ENCODE measurements around the gene CCDC157.

The CCDC157 gene

DNA sequence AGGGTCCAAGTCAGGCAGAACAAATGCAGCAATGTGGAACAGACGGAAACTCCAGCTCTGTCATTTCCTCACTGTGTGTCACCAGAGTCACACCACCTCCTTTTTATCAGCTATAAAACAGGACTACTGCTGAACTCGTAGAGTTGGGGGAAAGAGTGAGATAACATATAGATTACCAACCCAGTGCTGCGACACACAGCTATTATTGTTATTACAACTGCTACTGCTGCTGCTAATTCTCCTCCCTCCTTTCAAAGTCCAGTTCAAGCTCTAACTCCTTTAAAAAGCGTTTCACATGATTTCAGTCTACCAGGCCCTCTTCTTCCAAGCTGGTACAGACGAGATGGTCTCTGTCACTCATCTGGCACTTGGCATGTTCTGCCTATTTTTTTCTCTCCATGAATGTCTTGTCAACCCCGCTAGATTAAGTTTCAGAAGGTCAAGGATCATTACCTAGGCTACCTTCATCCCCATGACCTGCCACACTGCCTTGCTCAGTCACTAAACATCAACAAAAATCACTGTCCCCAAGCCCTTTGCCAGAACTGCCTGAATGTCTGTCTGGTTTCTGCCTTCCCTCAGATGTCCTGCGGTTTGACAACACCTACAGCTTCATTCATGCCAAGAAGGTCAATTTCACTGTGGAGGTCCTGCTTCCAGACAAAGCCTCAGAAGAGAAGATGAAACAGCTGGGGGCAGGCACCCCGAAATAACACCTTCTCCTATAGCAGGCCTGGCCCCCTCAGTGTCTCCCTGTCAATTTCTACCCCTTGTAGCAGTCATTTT, 65.1 kb downstream of the CCDC157 start:
- H3K4me3 ChIP-seq (ENCODE audit: low read length in 2 of 2): no peak overlapping the region
- no peaks in the 10 kb centered on the region for H3K9me3 ChIP-seq (ENCODE audit: control insufficient read depth in 2 of 2, low read length in 2 of 2)
- peaks cover 0 to 11% of the 10 kb centered on the region in 2 donors for H3K36me3 ChIP-seq (ENCODE audit: control insufficient read depth in 2 of 2, insufficient read depth in 2 of 2, low read length in 2 of 2)
- H3K9ac ChIP-seq (ENCODE audit: low read depth in 1 of 2, low read length in 2 of 2): peak overlapping the region; percentile 35 to 89
- peak overlapping the region; percentile 94 to 97 for H3K27ac ChIP-seq (ENCODE audit: low read depth in 2 of 2, low read length in 2 of 2)
- H3K4me1 ChIP-seq (ENCODE audit: control insufficient read depth in 2 of 2, insufficient read depth in 2 of 2, low read length in 2 of 2): peaks cover 43 to 48% of the 10 kb centered on the region in 2 donors
- no peaks in the 10 kb centered on the region for H3K27me3 ChIP-seq (ENCODE audit: control insufficient read depth in 2 of 2, insufficient read depth in 2 of 2, low read length in 2 of 2)

DNA sequence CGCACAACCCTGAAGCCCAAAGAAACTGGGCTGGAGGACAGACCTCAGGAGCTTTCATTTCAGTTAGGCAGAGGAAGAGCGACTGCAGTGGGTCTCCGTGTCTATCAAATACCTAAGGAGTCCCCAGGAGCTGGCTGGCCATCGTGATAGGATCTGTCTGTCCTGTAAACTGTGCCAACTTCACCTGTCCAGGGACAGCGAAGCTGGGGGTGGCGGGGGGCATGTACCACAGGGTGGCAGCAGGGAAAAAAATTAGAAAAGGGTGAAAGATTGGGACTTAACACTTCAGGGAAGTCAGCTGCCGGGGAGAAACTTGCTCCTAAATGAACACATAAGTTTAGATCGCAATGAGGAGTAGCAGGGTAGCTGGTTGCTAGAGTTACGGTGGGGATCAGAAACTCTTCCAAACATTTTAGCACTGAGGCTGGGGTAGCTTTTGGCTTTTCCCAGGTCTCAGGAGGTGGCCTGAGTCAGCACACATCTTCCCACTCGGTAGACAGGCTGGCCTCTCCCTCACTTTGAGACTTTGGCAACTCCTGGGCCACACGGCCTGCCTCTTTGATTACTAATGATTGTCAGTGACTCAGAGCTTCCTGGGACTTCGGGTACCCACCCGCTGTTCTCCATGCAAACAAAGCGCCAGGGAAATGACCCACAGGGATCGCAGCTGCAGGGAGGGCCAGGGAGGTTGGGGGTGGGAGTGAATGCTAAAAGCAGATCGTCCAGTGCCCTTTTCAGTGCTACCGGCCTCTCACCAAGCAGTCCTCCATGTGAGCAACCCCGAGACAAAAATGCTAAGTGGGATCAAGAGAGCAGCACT, 65.9 kb downstream of the CCDC157 start:
- Histone ChIP-seq H3K4me3 (ENCODE audit: low read length in 2 of 2) (peak overlapping the region; percentile 66 to 92), H3K36me3 (ENCODE audit: control insufficient read depth in 2 of 2, insufficient read depth in 2 of 2, low read length in 2 of 2) (peaks cover 0 to 7% of the 10 kb centered on the region in 2 donors), H3K27ac (ENCODE audit: low read depth in 2 of 2, low read length in 2 of 2) (peak overlapping the region; percentile 94 to 97), H3K9me3 (ENCODE audit: control insufficient read depth in 2 of 2, low read length in 2 of 2) (no peaks in the 10 kb centered on the region), H3K4me1 (ENCODE audit: control insufficient read depth in 2 of 2, insufficient read depth in 2 of 2, low read length in 2 of 2) (peaks cover 43 to 44% of the 10 kb centered on the region in 2 donors), H3K27me3 (ENCODE audit: control insufficient read depth in 2 of 2, insufficient read depth in 2 of 2, low read length in 2 of 2) (no peaks in the 10 kb centered on the region), H3K9ac (ENCODE audit: low read depth in 1 of 2, low read length in 2 of 2) (peak overlapping the region; percentile 89 to 91)

DNA sequence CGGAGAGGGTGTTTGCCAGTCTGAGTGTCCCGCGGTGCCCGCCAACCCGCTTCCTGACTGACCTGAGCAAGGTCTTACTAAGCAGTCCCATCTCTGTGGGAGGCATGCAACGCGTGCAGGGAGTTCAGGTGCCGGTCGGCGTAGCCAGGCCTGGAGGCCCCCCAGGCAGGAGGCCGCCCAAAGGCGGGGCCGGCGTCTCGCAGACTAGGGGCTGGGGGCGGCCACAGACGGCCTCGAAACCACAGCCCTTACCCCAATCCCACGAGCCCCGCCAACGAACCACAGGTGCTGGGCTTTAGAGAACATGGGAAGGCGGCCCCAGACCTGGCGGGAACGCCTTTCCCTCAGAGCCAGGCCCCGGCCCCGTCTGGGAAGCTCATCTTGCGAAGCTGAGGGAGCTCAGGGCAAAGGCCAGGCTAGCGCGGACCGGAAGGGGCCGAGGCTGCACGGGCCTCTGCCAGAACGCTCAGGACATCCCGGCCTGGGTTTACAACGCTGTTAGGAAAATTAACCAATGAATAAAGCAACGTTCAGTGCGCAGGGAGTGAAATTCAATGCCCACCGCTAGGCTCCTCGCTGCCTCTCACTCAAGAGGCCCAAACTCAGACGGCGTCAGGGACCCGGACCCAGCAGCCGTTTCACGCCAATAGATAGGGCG, 66.6 kb downstream of the CCDC157 start:
- peaks cover 0 to 11% of the 10 kb centered on the region in 2 donors for H3K36me3 ChIP-seq (ENCODE audit: control insufficient read depth in 2 of 2, insufficient read depth in 2 of 2, low read length in 2 of 2)

DNA sequence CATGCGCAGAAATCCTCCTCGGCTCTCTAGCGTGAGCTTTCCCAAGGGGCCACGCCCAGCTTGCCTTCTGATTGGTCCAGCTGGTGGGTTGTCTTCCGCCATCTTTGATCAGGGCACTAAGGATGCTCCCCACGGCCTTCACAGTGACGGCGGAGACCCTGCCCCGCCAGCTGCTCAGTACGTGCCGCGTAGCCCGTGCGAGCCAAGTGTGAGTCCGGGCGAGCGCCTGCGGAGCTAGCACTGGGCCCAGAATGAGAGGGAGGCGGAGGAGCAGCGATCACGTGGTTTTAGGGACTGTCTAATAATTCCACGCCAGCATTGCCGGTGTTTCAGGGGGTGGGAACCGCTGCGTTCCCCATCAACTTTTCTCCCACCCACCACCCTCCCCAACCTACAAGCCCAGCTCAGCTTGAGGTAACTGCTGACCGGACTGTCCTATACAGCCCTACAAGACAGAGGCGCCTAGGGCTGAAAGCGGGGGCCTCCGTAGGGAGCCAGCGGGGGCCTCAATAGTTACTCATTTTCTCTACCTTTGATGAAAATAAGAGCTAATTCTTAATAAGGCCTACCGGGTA, 67.2 kb downstream of the CCDC157 start:
- H3K4me1 ChIP-seq (ENCODE audit: control insufficient read depth in 2 of 2, insufficient read depth in 2 of 2, low read length in 2 of 2): peaks cover 43 to 44% of the 10 kb centered on the region in 2 donors
- H3K9me3 ChIP-seq (ENCODE audit: control insufficient read depth in 2 of 2, low read length in 2 of 2): no peaks in the 10 kb centered on the region
- H3K9ac ChIP-seq (ENCODE audit: low read depth in 1 of 2, low read length in 2 of 2): peak overlapping the region; percentile 89 to 91
- peak overlapping the region; percentile 94 to 97 for H3K27ac ChIP-seq (ENCODE audit: low read depth in 2 of 2, low read length in 2 of 2)
- peak overlapping the region; percentile 66 to 92 for H3K4me3 ChIP-seq (ENCODE audit: low read length in 2 of 2)
- no peaks in the 10 kb centered on the region for H3K27me3 ChIP-seq (ENCODE audit: control insufficient read depth in 2 of 2, insufficient read depth in 2 of 2, low read length in 2 of 2)
- peaks cover 0 to 8% of the 10 kb centered on the region in 2 donors for H3K36me3 ChIP-seq (ENCODE audit: control insufficient read depth in 2 of 2, insufficient read depth in 2 of 2, low read length in 2 of 2)

More for the DNA sequence above, 66.6 kb downstream of the CCDC157 start:
- peak overlapping the region; percentile 94 to 97 for H3K27ac ChIP-seq (ENCODE audit: low read depth in 2 of 2, low read length in 2 of 2)
- H3K27me3 ChIP-seq (ENCODE audit: control insufficient read depth in 2 of 2, insufficient read depth in 2 of 2, low read length in 2 of 2): no peaks in the 10 kb centered on the region
- peaks cover 43 to 44% of the 10 kb centered on the region in 2 donors for H3K4me1 ChIP-seq (ENCODE audit: control insufficient read depth in 2 of 2, insufficient read depth in 2 of 2, low read length in 2 of 2)
- H3K9me3 ChIP-seq (ENCODE audit: control insufficient read depth in 2 of 2, low read length in 2 of 2): no peaks in the 10 kb centered on the region
- H3K9ac ChIP-seq (ENCODE audit: low read depth in 1 of 2, low read length in 2 of 2): peak overlapping the region; percentile 89 to 91
- peak overlapping the region; percentile 66 to 92 for H3K4me3 ChIP-seq (ENCODE audit: low read length in 2 of 2)

DNA sequence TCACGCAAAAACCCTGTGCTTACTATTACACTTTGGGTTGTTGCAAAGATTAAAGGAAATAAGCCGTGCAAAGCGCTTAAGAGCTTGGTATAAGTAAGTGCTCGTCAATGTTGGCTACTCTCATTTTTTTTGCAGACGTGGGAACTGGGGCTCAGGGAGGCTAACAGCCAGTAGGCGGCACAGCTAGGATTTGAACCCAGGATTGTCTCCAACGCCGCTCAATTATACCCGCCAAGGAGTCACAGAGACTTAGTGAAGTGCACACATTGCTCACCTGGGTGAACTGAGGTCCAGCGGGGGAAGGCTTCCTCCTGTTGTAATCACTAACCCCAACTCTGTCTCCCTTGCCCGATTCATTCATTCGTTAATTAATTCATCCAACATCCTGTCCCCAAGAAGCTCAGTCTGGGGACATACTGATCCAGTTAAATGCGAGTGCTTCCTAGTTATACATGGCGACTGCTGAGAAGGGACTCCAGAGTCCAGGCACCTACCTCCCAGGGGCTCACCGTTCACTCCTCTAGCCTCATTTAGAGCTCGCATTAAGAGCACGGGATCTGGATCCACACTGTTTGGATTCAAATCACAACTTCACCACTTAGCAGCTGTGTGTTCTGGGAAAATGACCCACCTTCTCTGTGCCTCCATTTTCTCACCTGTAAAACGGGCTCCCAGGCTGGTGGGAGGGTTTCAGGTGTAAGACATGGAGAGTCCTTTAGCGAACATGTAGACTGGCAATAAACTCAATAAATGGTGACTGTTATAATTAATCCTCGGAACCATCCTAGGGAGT, 67.9 kb downstream of the CCDC157 start:
- H3K9ac ChIP-seq (ENCODE audit: low read depth in 1 of 2, low read length in 2 of 2): peak overlapping the region; percentile 74 to 89
- peaks cover 43 to 44% of the 10 kb centered on the region in 2 donors for H3K4me1 ChIP-seq (ENCODE audit: control insufficient read depth in 2 of 2, insufficient read depth in 2 of 2, low read length in 2 of 2)
- H3K4me3 ChIP-seq (ENCODE audit: low read length in 2 of 2): peak overlapping the region; percentile 66 to 92
- H3K36me3 ChIP-seq (ENCODE audit: control insufficient read depth in 2 of 2, insufficient read depth in 2 of 2, low read length in 2 of 2): peaks cover 0 to 8% of the 10 kb centered on the region in 2 donors
- peak overlapping the region; percentile 94 to 97 for H3K27ac ChIP-seq (ENCODE audit: low read depth in 2 of 2, low read length in 2 of 2)
- H3K27me3 ChIP-seq (ENCODE audit: control insufficient read depth in 2 of 2, insufficient read depth in 2 of 2, low read length in 2 of 2): no peaks in the 10 kb centered on the region
- H3K9me3 ChIP-seq (ENCODE audit: control insufficient read depth in 2 of 2, low read length in 2 of 2): no peaks in the 10 kb centered on the region

DNA sequence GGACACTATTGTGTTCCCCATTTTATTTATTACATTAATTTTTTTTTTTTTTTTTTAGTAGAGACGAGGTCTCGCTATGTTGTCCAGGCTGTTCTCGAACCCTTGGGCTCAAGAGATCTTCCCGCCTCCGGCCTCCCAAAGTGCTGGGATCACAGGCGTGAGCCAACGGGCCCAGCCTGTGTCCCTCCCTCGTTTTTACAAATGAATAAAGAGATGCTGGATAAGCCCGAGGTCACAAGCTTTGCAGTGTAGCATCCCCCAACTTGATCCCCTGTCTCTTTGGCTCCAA, 68.5 kb downstream of the CCDC157 start:
- H3K9ac ChIP-seq (ENCODE audit: low read depth in 1 of 2, low read length in 2 of 2): peak overlapping the region; percentile 77 to 89
- H3K9me3 ChIP-seq (ENCODE audit: control insufficient read depth in 2 of 2, low read length in 2 of 2): no peaks in the 10 kb centered on the region
- H3K27me3 ChIP-seq (ENCODE audit: control insufficient read depth in 2 of 2, insufficient read depth in 2 of 2, low read length in 2 of 2): no peaks in the 10 kb centered on the region
- H3K4me3 ChIP-seq (ENCODE audit: low read length in 2 of 2): peak overlapping the region; percentile 73 to 92
- H3K4me1 ChIP-seq (ENCODE audit: control insufficient read depth in 2 of 2, insufficient read depth in 2 of 2, low read length in 2 of 2): peaks cover 43 to 44% of the 10 kb centered on the region in 2 donors
- peak overlapping the region; percentile 71 to 81 for H3K27ac ChIP-seq (ENCODE audit: low read depth in 2 of 2, low read length in 2 of 2)
- H3K36me3 ChIP-seq (ENCODE audit: control insufficient read depth in 2 of 2, insufficient read depth in 2 of 2, low read length in 2 of 2): peaks cover 0 to 6% of the 10 kb centered on the region in 2 donors

DNA sequence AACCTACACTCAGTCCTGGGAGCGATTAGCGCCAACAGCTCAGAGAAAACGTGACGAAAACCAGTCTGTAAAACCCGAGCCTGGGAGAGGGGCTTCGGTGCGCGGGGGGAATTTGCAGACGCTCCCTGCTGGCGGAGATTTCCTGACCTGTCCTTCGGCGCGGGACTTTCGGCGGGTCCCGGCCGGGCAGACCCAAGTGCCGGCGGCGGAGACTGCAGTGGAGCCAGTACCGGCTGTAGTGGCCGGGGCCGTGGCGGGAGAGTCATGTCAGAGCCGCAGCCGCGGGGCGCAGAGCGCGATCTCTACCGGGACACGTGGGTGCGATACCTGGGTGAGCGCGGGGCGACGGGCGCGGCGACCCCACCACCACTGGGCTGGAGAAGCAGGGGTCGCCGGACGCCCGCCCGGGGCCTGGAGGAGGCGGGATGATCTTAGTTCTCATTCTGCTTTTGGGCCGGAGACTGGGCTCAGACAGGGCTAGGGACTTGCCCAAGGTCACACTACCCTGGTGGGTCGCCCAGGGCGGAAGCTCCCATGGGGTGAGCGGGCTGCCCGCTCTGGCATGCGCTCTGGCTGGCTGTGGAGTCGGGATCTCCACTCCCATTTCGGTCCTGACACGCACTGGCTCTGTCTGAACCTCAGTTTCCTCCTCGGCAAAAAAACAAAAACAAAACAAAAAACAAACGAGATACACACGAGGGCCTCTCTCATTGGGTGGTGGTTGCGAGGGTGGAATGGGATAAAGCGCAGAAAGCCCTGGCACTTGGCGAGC, 69.0 kb downstream of the CCDC157 start, which contains the start of gene MTFP1:
Gene MTFP1, plus strand, starts transcription at position 153 of the 772 bp plus-strand sequence. Its CDS starts 112 bp downstream, at position 265.
- Histone ChIP-seq H3K27ac (ENCODE audit: low read depth in 2 of 2, low read length in 2 of 2) (peak within 1 kb of the TSS; percentile 94 to 97), H3K36me3 (ENCODE audit: control insufficient read depth in 2 of 2, insufficient read depth in 2 of 2, low read length in 2 of 2) (peaks cover 0 to 5% of the 10 kb centered on the region in 2 donors), H3K27me3 (ENCODE audit: control insufficient read depth in 2 of 2, insufficient read depth in 2 of 2, low read length in 2 of 2) (no peaks in the 10 kb centered on the region), H3K9me3 (ENCODE audit: control insufficient read depth in 2 of 2, low read length in 2 of 2) (no peaks in the 10 kb centered on the region), H3K4me3 (ENCODE audit: low read length in 2 of 2) (peak within 1 kb of the TSS; percentile 73 to 92), H3K4me1 (ENCODE audit: control insufficient read depth in 2 of 2, insufficient read depth in 2 of 2, low read length in 2 of 2) (peaks cover 43 to 44% of the 10 kb centered on the region in 2 donors), H3K9ac (ENCODE audit: low read depth in 1 of 2, low read length in 2 of 2) (peak within 1 kb of the TSS; percentile 77 to 89)
